BE2C (cell line): ENCODE results near the gene MICU1.

Experiments
- DNase-seq: peaks from one replicate; pipeline ENCODE4 v3.0.0-alpha.2; 2020
- H3K27me3 ChIP-seq: fragments of 250-450 bp; sonication (Bioruptor Pico); 2 replicates; pipeline ENCODE4 v1.5.1; 2020; ENCODE audit warnings: mild to moderate bottlenecking
- H3K36me3 ChIP-seq: fragments of 250-450 bp; sonication (Bioruptor Pico); 2 replicates; pipeline ENCODE4 v1.5.1; 2020; ENCODE audit warnings: mild to moderate bottlenecking
- H3K4me1 ChIP-seq: fragments of 250-450 bp; sonication (Bioruptor Pico); 2 replicates; pipeline ENCODE4 v1.5.1; 2020
- H3K4me3 ChIP-seq: 2 replicates; pipeline ENCODE4 v1.5.1; 2011; ENCODE audit warnings: low read depth, low read length
- H3K9me3 ChIP-seq: fragments of 250-450 bp; sonication (Bioruptor Pico); 2 replicates; pipeline ENCODE4 v1.5.1; 2020
- TF ChIP-seq, protein P1 (sequence below): IDR thresholded peaks from 2 replicates; pipeline ENCODE4 v1.5.1; 2012; ENCODE audit warnings: mild to moderate bottlenecking, low read depth, low read length

The MICU1 gene

DNA sequence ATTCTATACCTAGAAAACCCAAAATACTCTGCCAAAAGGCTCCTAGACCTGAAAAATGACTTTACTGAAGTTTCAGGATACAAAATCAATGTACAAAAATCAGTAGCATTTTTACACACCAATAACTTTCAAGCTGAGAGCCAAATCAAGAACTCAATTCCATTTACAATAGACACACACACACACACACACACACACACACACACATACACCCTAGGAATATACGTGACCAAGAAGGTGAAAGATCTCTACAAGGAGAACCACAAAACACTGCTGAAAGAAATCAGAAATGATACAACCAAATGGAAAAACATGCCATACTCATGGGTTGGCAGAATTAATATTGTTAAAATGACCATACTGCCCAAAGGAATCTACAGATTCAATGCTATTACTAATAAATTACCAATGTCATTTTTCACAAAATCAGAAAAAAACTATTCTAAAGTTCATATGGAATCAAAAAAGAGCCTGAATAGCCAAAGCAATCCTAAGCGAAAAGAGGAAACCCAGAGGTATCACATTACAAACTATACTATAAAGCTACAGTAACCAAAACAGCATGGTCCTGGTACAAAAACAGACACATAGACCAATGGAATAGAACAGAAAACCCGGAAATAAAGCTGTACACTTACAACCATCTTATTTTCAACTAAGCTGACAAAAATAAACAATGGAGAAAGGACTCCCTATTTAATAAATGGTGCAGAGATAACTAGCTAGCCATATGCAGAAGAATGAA lies 122.0 kb downstream of the MICU1 start:
- TF ChIP-seq, protein P1, sequence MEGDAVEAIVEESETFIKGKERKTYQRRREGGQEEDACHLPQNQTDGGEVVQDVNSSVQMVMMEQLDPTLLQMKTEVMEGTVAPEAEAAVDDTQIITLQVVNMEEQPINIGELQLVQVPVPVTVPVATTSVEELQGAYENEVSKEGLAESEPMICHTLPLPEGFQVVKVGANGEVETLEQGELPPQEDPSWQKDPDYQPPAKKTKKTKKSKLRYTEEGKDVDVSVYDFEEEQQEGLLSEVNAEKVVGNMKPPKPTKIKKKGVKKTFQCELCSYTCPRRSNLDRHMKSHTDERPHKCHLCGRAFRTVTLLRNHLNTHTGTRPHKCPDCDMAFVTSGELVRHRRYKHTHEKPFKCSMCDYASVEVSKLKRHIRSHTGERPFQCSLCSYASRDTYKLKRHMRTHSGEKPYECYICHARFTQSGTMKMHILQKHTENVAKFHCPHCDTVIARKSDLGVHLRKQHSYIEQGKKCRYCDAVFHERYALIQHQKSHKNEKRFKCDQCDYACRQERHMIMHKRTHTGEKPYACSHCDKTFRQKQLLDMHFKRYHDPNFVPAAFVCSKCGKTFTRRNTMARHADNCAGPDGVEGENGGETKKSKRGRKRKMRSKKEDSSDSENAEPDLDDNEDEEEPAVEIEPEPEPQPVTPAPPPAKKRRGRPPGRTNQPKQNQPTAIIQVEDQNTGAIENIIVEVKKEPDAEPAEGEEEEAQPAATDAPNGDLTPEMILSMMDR = no peak
- no peaks in the 10 kb centered on the region for H3K36me3 ChIP-seq
- H3K9me3 ChIP-seq = no peaks in the 10 kb centered on the region
- no peak overlapping the region for H3K4me3 ChIP-seq
- 0 out of 2 replicates have a peak, but pooled peaks cover 5% of the 10 kb centered on the region for H3K4me1 ChIP-seq
- H3K27me3 ChIP-seq = no peaks in the 10 kb centered on the region
- no peak for DNase-seq

- Histone ChIP-seq H3K4me3 (no peak overlapping the region), H3K4me1 (0 out of 2 replicates have a peak, but pooled peaks cover 5% of the 10 kb centered on the region), H3K27me3 (no peaks in the 10 kb centered on the region), H3K36me3 (no peaks in the 10 kb centered on the region), H3K9me3 (no peaks in the 10 kb centered on the region)
- TF ChIP-seq, protein P1 = no peak
- DNase-seq = no peak
Measured at GRCh38 chr10:72503241-72503640, 122.6 kb downstream of the MICU1 start.

DNA sequence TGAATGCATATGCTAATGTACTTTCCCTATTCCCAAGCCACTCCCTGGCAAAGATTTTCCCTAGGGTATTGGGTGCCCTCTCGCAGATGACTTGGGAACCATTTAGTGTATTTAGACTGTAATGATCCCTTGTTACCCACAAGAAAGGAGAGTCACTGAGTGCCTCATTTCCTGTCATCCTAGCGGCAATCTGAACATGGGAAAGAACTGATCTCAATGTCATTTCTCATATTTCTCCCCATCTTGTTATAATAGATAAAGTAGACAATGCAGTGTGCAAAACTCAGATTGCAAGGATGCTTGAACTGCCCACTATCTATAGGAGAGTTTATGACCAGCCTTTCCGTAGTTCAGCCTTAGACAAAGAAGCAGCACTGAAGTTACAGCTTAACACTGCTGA lies 123.3 kb downstream of the MICU1 start:
- H3K9me3 ChIP-seq = no peaks in the 10 kb centered on the region
- H3K4me1 ChIP-seq = 0 out of 2 replicates have a peak, but pooled peaks cover 5% of the 10 kb centered on the region
- H3K27me3 ChIP-seq = no peaks in the 10 kb centered on the region
- no peak overlapping the region for H3K4me3 ChIP-seq
- no peak for DNase-seq
- TF ChIP-seq, protein P1 = no peak
- H3K36me3 ChIP-seq = no peaks in the 10 kb centered on the region

GRCh38 chr10:72499701-72500100 lies 126.2 kb downstream of the MICU1 start:
- Histone ChIP-seq H3K4me1 (0 out of 2 replicates have a peak, but pooled peaks cover 5% of the 10 kb centered on the region), H3K9me3 (no peaks in the 10 kb centered on the region), H3K36me3 (no peaks in the 10 kb centered on the region), H3K27me3 (no peaks in the 10 kb centered on the region), H3K4me3 (no peak overlapping the region)
- TF ChIP-seq, protein P1 = no peak
- no peak for DNase-seq

- H3K4me3 ChIP-seq = no peak overlapping the region
- no peaks in the 10 kb centered on the region for H3K36me3 ChIP-seq
- H3K4me1 ChIP-seq = no peaks in the 10 kb centered on the region
- DNase-seq = no peak
- no peaks in the 10 kb centered on the region for H3K27me3 ChIP-seq
- no peaks in the 10 kb centered on the region for H3K9me3 ChIP-seq
- TF ChIP-seq, protein P1 = no peak
Measured at GRCh38 chr10:72490951-72491350, 134.9 kb downstream of the MICU1 start.

GRCh38 chr10:72487521-72487920 lies 138.4 kb downstream of the MICU1 start:
- Histone ChIP-seq H3K36me3 (no peaks in the 10 kb centered on the region), H3K27me3 (no peaks in the 10 kb centered on the region), H3K9me3 (no peaks in the 10 kb centered on the region), H3K4me1 (no peaks in the 10 kb centered on the region), H3K4me3 (no peak overlapping the region)
- TF ChIP-seq, protein P1 = no peak
- DNase-seq = no peak
